ENCODE measurements around the gene ARHGAP1. TPM values are rescaled to one million over a fixed set of nuclear protein-coding genes. Genes with fewer than 3 reads are reported as not detected.

Gene ARHGAP1
- polyA plus RNA-seq, 4 donors, result 46.0 to 62.3 (median 56.8) TPM

GRCh38 chr11:46695345-46696211, 4.8 kb downstream of the ARHGAP1 start:
- DNase-seq (ENCODE audit: low read depth in 4 of 4, low spot score in 2 of 4), result no peak

GRCh38 chr11:46694607-46695006, 5.8 kb downstream of the ARHGAP1 start:
- no peak for DNase-seq (ENCODE audit: low read depth in 4 of 4, low spot score in 2 of 4)

- no peak for DNase-seq (ENCODE audit: low read depth in 4 of 4, low spot score in 2 of 4)
Measured at GRCh38 chr11:46694072-46694471, 6.3 kb downstream of the ARHGAP1 start.

GRCh38 chr11:46693597-46694012, 6.8 kb downstream of the ARHGAP1 start:
- DNase-seq (ENCODE audit: low read depth in 4 of 4, low spot score in 2 of 4), result no peak

- DNase-seq (ENCODE audit: low read depth in 4 of 4, low spot score in 2 of 4), result no peak
Measured at GRCh38 chr11:46692450-46692849, 8.0 kb downstream of the ARHGAP1 start.

DNA sequence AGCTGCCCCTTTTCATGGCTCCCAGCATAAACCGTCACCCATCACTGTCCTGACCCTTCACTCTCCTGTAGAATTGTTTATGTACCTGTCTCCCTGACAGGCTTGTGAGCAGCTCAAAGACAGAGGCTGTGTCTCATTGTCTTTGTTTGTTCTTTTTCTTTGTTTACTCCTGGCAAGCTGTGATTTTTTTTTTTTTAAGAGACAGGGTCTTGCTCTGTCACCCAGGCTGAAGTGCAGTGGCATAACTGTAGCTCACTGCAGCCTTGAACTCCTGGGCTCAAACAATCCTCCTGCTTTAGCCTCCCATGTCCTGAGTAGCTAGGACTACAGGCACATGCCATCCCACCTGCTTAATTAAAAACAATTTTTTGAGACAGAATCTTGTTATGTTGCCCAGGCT, 9.7 kb downstream of the ARHGAP1 start:
- DNase-seq (ENCODE audit: low read depth in 4 of 4, low spot score in 2 of 4), result no peak

- DNase-seq (ENCODE audit: low read depth in 4 of 4, low spot score in 2 of 4), result no peak
Measured at GRCh38 chr11:46686886-46687795, 13.3 kb downstream of the ARHGAP1 start.

GRCh38 chr11:46684367-46684766, 16.1 kb downstream of the ARHGAP1 start:
- DNase-seq (ENCODE audit: low read depth in 4 of 4, low spot score in 2 of 4), result no peak

DNA sequence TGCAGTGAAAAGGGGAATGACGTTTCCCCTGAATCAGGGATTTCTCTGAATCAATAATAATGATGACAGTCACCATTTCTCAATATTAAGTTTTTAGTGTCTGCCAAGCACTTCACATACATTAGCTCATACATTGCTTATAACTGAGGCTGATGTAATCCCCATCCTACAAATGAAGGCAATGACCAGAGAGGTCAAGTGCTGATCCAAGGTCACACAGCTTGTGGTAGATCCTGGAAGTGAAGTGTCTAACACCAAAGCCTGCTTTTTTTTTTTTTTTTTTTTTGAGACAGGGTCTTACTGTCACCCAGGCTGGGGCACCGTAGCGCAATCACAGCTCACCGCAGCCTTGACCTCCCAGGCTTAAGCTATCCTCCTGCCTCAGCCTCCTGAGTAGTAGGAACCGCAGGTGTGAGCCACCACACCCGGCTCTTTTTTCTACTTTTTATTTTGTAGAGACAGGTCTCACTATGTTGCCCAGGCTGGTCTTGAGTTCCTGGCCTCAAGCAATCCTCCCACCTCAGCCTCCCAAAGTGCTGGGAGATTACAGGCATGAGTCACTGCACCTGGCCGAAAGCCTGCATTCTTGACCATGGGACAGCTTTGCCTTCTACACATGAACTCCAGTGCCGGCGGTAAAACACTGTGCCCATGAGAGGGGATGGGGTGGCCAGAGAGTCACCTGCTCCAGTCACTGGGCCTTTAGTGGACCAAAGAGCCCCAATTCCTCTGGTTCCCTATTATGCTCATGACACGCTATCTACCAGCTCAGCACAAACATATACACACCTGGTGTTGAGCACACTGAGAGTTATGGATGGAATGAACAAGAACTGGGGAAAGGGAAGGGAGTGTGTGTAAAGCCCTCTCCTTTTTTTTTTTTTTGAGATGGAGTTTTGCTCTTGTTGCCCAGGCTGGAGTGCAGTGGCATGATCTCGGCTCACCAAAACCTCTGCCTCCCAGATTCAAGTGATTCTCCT, 17.4 kb downstream of the ARHGAP1 start:
- DNase-seq (ENCODE audit: low read depth in 4 of 4, low spot score in 2 of 4), result no peak

DNA sequence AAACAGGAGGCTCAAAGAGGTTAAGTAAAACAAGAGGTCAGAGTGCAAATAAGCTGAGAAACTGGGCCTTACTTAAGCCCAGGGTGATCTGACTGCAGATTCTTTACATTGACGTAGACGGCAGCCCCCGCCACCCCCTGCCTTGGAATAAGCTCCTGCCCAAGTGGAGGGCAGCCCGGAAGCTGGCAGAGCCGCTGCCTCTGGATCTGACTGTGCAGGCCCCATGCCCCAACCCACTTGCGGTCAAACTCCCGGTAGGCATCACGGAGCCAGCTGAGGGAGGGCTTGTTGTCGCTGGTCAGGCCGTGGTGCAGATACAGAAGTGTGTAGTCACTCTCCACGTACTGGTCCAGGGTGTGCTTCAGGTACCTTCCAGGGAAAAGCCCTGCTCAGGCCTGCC, 18.6 kb downstream of the ARHGAP1 start:
- DNase-seq (ENCODE audit: low read depth in 4 of 4, low spot score in 2 of 4), result no peak

GRCh38 chr11:46680815-46681214, 19.6 kb downstream of the ARHGAP1 start:
- no peak for DNase-seq (ENCODE audit: low read depth in 4 of 4, low spot score in 2 of 4)

DNA sequence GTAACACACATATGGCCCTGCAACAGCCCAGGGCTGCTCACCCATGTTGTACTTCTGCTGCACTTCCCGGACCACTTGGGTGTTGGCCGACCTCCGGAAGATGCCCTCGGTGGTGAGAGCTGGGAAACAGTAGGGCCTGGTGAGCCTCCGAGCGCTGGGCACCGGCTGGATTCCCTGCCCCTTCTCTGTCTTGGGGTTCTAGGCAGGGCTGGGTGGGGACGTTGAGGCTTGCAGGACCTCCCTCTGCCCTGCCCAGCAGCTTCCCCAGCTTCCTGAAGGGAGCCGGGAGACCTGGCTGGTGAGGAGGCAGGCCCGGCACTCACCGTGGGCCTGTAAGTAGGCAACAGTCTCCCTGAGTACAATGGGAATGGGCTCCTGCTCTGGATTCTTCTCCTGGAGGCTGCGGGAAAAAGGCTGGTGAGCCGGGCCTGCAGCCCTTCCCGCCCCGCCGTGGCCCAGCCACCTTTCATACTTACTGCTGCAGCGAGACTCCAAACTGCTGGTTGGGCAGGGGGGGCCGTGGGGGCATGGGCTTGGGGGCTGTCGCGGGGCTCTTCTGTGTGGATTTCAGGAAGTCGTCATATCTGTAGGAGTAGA, 20.2 kb downstream of the ARHGAP1 start:
- no peak for DNase-seq (ENCODE audit: low read depth in 4 of 4, low spot score in 2 of 4)

DNA sequence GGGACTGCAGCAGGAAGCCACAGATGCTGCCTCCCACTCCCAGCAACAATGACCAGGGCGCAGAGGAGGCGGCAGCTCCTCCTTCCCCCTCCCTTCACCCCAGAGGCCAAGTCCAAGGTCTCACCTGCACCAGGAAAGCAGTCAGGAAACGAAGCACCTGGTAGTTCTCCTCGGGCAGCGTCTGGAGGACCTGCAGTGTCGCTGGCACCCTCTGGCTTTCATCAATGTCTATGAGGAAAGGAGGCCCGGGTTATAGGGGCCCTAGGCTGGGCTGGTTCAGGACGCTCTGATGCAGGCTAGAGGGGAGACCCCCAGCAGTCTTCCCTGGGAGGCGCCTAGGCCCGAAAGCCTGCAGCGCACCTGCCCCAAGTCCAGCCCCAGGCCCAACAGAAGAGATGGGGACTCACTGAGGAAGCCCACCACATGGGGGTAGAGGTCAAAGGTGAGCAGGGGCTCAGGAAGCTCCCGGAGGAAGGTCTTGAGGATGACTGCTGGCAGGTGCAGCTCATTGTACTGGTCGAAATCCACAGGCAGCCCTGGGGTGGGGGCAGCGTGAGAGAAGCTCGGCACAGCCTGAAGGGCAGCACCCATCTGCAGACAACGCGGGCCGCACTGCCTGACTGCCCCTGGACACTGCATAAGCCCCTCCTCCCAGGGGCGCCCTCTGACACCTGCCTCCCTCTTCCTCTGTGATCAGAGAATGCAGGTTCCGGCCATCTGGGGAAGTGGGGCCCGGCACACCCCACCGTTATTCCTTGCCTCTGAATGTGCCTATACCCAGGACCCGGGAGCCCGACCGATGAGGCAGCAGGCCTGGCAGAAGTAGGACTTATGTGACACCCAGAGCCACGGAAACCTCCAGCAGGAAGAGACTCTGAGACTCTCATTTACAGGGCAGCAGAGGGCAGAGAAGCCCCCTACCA, 20.9 kb downstream of the ARHGAP1 start:
- no peak for DNase-seq (ENCODE audit: low read depth in 4 of 4, low spot score in 2 of 4)

GRCh38 chr11:46678741-46679130, 21.7 kb downstream of the ARHGAP1 start:
- no peak for DNase-seq (ENCODE audit: low read depth in 4 of 4, low spot score in 2 of 4)

DNA sequence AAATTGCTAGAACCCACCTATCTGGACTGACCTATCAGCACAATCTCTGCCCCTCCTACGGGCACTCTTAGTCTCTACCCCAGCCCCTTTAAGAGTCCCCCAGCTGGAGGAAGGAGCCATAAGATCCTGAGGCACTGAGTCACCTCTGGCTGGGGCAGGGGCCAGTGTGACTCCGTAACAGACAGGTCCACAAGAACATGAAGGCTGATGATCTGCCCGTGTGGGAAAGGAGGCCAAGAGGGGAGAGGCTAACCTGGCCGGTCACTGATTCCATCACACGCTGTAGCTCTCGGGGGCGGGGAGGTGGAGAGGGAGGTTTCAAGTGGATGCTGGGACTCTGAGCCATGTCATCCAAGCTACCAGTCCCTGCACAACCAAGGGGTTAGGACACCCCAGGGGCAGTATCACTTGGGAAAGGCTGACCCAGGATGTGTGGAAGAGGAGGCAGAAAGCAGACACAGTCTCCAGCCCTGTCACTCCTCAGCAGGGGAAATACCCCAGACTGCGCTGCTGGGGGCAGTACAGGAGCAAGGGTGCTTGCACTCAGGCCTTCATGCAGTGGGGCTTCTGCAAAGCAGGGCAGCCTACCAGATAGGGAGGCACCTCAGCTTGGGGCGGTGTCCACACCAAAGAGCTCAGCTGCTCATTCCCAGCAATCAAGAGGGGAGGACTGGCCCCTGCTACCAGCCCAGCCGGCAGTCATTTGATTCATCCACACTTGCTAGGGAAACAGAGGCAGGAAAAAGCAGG, 22.3 kb downstream of the ARHGAP1 start:
- no peak for DNase-seq (ENCODE audit: low read depth in 4 of 4, low spot score in 2 of 4)

DNA sequence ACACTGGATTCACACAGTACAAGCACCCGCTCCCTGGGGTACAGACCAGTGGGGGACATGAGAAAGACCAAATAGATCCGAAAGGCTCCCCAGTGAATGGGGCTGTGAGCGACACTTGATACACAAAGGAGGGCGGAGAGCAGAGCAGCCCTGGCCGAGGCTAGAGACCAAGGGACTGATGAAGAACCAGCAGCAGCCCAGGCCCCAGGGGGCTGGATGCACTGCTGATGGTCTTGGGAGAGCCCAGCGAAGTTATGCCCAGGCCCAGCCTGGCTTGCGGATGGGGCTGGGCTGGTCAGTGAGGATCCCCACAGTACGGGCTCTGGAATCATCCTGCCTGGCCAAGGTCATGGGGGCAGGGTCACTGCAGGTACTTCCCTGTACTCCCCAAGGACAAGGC, 23.2 kb downstream of the ARHGAP1 start:
- DNase-seq (ENCODE audit: low read depth in 4 of 4, low spot score in 2 of 4), result no peak

DNA sequence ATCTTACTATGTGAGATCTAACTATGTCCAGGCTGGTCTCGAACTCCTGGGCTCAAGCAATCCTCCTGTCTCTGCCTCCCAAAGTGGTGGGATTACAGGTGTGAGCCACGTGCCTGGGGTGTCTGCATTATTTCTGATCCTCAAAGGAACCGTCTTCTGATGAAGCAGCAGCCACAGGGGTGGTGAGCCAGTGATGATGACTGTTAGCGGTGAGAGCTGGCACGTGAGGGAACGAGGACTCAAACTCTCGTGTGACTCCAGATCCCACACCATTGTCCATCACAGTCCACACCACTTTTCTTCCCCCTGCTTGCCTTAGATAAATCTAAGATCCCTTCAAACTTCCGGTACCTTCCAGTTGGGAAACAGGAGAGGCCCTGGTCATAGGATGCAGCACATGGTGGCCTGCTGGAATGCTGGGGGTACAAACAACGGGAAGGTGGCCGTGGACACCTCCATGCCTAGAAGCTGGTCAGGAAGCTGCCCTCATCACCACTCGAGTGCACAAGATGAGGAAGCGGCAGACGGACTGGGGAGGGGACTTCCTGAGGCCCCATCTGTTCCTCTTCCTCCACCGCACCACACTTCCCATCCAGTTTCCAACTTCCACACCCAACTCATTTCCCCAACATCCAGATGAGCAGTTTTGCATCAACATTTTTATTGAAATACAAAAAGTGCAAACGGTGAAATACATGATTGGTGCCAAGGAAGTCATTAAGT, 23.8 kb downstream of the ARHGAP1 start:
- no peak for DNase-seq (ENCODE audit: low read depth in 4 of 4, low spot score in 2 of 4)

DNA sequence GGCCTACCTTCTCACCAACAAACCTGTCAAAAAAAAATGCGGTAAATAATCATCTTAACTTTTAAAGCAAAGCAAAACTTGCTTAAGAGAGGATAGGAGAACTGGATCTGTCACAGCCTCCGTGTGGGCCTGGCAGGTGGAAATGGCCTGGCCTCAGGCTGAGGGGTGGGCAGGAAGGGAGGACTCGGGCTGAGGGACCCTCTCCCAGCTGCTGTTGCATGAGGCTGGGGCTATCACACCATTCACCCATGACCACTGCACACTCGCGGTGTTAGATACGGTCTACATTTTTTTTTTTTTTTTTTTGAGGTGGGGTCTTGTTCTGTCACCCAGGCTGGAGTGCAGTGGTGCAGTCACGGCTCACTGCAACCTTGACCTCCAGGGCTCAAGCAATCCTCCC, 24.5 kb downstream of the ARHGAP1 start:
- no peak for DNase-seq (ENCODE audit: low read depth in 4 of 4, low spot score in 2 of 4)

All from left renal cortex interstitium (tissue), 4 donors.